ENCODE measurements around the gene LDLRAD4.

LDLRAD4 gene

GRCh38 chr18:13387855-13388548, 169.4 kb downstream of the LDLRAD4 start:
- DNase-seq (ENCODE audit: low spot score): no peak

- no peak for DNase-seq (ENCODE audit: low spot score)
These were observed 170.3 kb downstream of the LDLRAD4 start for GRCh38 chr18:13388586-13389490.

DNA sequence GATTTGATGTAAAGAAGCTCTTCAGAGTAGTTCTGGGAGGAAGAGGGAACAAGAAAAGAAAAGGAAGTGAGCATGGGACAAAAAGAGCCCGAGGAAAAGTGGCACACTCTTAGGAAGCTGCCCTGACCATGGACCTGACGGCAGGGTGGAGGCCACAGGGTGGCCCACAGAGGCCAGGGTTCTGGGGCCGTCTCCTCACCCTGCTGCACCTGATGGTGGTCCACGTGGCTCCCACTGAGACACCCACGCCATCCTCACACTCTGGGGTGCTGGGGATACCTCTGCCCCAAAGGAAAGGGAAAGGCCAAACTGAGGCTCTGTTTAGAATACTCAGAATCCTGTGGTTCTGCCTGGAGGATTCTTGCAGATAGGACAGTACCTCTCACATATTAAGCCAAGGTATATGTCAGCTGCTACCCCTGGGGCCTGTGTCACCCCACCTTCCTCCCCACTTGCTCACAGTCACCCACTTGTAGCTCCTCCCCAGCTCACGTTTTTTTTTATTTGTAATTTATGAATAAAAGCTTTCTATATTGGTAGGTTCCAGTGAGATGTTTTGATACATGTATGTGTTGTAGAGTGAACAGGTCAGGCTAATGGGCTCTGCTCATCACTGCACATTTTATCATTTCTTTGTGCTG, 171.1 kb downstream of the LDLRAD4 start:
- DNase-seq (ENCODE audit: low spot score): no peak

DNA sequence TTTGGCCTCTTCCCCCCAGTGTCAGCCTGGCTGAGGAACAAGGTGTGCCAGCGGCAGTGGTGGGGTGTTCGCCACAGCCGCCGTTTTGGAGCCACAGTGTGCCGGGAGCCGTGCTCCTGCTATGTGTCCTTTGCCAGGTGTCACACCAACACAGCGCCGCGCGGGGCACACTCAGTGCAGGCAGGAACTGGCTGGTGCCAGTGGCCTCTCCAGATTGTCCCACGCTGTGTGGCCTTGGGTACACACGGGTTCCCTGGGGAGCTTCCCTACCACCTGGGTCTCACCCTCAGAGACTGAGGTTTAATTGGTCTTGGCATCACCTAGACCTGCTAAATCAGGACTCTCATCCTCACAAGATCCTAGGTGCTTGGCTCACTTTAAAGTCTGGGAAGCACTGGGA, 171.6 kb downstream of the LDLRAD4 start:
- no peak for DNase-seq (ENCODE audit: low spot score)

DNA sequence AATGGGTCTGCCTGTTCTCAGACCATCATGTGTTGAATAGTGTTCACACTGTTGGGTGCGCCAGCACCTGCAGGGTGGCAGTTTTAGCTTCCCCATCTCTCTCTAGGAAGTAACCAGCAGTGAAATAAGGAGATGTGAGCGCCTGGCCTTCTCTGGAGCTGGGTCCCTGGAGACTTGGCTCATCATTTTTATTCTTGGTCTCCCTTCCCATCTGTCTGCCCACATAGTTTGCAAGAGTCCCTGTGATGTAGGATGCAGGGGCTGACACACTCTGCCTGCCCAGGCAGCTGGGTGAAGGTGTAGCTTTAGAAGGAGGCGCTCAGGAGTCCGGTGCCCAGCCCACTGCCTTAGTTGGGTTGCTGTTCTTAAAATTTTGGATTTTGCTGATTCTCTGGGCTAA, 172.2 kb downstream of the LDLRAD4 start:
- DNase-seq (ENCODE audit: low spot score): no peak

GRCh38 chr18:13392029-13392750, 173.6 kb downstream of the LDLRAD4 start:
- DNase-seq (ENCODE audit: low spot score): no peak

DNA sequence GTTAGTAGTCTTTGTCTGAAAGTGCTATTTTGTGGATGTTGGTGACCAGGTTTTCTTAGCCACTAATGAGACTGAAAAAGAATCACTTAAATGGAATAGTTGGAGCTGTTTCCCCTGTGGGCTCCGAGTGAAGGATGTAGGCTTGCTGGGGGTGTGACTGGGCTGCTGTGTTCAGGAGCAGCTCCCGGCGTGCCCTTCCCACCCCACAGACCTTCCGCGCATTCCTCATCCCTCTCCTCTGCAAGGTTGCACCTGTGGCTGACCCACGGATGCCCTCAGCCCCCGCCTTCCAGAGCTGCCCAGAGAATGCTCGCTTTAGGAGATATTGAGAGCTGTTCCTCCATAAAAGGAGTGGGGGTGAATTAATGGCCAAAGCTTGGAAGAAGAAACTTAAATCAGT, 174.3 kb downstream of the LDLRAD4 start:
- DNase-seq (ENCODE audit: low spot score): no peak

DNA sequence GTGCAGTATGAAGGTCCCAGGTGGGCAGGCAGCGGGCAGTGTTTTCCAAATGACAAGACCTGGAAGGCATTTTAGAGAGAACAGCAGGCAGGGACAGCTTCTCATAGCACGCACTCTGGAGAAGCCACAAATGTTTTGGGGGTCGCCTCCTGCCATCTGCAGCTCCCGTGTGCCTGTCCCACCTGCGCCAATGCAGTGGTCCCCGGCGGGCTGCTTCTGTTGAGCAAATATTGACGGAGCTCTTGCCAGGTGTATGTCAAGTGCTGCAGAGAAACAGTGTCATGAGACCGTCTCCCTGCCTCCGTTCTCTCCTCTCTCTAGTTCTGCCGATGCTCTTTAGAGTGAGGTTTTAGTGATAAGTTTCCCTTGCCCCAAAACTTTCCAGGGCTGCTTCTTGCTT, 174.8 kb downstream of the LDLRAD4 start:
- no peak for DNase-seq (ENCODE audit: low spot score)

- DNase-seq (ENCODE audit: low spot score): no peak
These were observed 176.2 kb downstream of the LDLRAD4 start for GRCh38 chr18:13394801-13395200.

- DNase-seq (ENCODE audit: low spot score): no peak
These were observed 177.0 kb downstream of the LDLRAD4 start for GRCh38 chr18:13395577-13395976.

DNA sequence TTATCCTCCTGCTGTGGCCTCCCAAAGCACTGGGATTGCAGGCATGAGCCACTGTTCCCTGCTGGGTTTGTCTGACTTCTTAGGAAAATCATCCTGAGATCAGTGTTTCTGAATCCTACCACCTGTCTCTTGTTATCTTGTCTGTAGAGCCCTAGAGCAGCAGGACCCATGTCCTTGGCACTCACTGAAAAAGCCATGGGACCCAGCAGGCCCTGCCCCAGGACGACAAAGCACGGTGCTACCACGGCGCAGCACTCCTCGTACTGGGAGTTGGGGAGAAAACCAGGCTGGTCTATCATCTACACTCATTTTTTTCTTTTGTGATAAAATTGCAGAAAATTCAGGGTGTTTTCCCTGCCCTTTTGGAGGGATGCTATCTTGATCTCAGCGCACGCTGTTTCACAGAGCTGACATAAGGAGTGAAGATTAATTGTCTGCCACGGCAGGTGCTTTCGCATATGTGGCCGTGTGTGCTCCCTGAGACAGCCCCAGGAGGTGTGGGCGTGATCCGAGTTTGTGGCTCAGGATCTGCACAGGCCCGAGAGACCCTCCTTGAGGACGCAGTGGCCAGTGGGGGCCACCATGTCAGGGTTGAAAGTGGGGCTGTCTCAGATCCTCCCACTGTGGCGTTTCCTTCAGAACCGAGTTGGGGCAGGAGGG, 179.1 kb downstream of the LDLRAD4 start:
- no peak for DNase-seq (ENCODE audit: low spot score)

DNA sequence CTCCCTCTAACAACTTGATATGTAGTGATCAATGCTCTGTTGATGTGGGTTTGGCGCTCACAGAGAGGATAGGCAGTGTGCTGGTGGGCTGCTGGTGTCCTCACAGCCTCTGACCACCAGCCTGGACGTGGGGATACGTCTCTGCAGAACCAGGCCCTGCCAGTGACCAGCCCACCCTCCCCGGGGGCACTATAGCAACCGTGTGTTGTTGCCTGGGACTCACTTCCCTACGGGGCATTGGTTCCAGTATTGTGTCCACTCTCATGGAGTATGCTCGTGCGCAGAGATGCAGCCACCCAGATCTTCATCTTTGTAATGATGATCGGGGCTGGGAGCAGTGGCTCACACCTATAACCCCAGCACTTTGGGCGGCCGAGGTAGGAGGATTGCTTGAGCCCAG, 180.1 kb downstream of the LDLRAD4 start:
- no peak for DNase-seq (ENCODE audit: low spot score)

DNA sequence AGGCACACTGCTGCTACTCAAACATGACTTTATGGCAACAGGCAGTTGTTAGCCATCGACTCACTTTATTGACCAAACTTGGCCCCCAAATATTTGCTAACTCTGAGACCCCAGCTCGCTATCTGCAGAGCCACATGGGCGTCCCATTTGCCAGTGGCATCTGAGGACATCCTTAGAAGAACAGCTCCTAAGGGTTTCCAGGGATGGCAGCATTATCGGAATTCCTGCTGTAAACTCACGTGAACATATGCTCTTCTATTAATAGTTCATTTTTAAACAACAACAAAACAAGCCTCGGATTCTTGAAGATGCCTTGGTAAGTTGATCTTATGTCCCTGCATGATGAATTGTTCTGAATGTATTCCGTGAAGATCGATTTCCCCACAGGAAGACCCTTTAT, 181.0 kb downstream of the LDLRAD4 start:
- DNase-seq (ENCODE audit: low spot score): no peak

DNA sequence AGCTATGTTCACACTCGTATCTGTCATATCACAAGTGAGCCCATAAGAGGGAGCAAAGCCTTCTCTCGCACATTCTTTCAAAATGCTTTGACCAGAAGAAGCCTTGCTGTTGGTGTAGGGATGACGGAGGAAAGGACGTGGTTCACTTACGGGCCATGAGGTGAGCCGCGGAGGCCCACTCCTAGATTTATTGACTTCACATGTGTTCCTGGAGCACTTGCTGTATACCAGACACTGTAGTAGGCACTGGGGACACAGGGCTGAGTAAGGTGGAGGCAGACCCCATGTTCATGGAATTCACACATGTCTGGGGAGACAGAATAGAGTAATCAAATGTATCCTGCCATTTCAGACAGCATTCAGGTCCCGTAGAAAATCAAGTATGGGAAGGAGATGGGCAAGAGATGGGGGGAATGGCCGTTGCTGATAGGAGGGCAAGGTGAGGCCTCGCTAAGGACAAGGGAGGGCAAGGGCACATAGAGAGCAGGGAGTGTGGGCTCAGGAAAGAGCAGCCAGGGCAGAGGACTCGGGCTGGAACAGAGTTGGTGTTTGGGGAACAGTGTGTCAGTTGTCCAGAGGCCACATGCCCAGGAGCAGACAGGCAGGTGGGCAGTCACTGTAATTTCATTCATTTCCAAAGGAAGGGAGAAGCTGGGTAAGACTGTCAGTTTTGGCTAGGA, 182.2 kb downstream of the LDLRAD4 start:
- no peak for DNase-seq (ENCODE audit: low spot score)

- no peak for DNase-seq (ENCODE audit: low spot score)
These were observed 182.8 kb downstream of the LDLRAD4 start for GRCh38 chr18:13401404-13401803.

DNA sequence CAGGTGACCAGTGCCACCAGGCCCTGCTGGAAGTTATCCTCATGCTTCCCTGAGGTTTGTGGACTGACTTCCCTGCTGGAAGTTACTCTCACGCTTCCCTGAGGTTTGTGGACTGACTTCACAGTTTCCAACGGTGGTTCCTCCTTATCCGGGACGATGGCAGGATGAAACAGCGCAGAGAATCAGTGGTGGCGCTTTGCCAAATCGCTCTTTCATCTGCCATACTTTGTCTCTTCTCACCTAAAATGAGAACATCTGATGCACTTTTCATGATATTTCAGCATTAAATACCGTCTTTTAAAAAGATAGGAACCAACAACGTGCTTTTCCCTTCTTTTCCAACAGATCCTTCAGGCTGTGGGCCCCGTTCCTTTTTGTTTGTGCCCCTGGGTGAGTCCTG, 183.3 kb downstream of the LDLRAD4 start:
- DNase-seq (ENCODE audit: low spot score): no peak

DNA sequence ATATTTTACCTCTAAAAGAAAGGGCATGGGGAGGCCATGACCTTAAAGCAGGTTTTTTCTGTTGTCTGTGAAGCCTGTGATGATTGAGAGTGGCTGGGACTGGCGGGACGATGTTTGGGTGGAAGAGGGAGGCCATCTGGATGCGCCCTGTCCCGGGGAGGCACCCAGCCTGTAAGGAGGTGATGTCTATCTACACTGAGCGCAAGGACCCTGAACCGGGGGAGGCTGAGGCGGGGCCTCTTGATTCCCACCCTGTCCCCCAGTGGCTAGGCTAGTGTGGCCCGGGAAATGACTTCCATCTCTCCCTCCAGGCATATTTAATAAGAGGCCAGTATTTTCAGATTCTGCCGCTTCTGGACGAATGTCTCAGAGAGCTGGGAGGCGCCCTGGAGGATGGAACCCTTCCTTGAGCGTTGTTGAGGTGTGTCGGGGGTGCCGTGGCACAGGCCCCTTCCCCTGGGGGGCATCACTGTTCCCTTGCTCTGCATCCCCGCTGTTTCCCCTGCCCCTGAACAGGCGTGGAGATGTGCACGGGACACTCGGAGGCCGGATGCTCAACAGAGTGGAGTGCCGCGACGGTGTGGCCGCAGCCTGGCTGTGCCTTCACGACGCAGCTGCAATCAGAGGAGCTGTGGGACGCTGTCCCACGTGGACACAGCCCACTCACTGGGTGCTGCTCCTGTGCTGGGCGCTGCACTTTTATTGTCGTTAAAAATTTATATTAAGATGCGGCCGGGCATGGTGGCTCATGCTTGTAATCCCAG, 185.4 kb downstream of the LDLRAD4 start:
- DNase-seq (ENCODE audit: low spot score): no peak

- DNase-seq (ENCODE audit: low spot score): no peak
These were observed 186.9 kb downstream of the LDLRAD4 start for GRCh38 chr18:13405305-13406038.

DNA sequence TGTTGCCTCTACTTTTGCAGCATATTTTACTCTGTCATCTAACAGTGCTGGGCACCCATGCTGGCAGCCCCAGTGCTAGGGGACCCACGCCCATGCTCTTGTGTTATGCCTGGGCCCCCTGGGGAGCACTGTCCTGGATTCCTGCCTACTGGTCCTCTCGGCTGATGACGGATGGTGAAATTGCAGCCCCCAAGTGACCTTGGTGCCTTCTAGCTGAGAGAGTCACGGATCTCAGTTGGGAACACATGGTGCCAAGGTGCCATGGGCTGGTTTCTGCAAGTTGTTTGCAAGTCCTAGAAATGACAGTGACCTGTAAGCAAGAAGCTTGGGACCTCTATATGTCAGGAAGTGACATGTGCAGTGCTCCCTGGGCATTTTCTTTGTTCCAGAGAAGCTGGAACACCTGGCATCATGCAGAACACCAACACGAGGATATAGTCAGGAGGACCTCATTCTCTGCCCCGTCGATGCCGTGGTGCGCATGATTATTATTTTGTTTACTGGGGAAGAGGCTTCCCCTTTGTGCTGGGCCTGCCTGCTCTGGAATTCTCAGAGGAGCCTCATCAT, 187.6 kb downstream of the LDLRAD4 start:
- DNase-seq (ENCODE audit: low spot score): no peak

All from HuH-7.5 (cell line).